Uterus (tissue), 2 donors: ENCODE results near the gene DPP10.

Source experiments
- CTCF ChIP-seq, 4 experiments: fragments of 200-600 bp in 2 of 4; fragments of 450-650 bp in 2 of 4; sonication (generic) in 2 of 4; IDR thresholded peaks; one replicate each; pipeline ENCODE4 v1.5.1; 2016 to 2019; ENCODE audit warnings: antibody characterized with exemption in 4 of 4, mild to moderate bottlenecking in 2 of 4, moderate library complexity in 1 of 4
- POLR2A ChIP-seq, 2 donors: fragments of 450-650 bp; IDR thresholded peaks; one replicate each; pipeline ENCODE4 v1.6.1; 2016; ENCODE audit warnings: antibody characterized with exemption in 2 of 2, mild to moderate bottlenecking in 1 of 2, moderate library complexity in 1 of 2

GRCh38 chr2:115694651-115695050 lies 1252.2 kb downstream of the DPP10 start:
- TF ChIP-seq CTCF (IDR thresholded peaks at IDR 0.05) (no peak), POLR2A (IDR thresholded peaks at IDR 0.05) (no peak)
